Fibroblast of skin of abdomen (primary cell): ENCODE measurements around the gene PTPN13.

ENCODE experiments used
- DNase-seq: peaks from one replicate; pipeline ENCODE4 v3.0.0-alpha.2; 2013

The PTPN13 gene

DNA sequence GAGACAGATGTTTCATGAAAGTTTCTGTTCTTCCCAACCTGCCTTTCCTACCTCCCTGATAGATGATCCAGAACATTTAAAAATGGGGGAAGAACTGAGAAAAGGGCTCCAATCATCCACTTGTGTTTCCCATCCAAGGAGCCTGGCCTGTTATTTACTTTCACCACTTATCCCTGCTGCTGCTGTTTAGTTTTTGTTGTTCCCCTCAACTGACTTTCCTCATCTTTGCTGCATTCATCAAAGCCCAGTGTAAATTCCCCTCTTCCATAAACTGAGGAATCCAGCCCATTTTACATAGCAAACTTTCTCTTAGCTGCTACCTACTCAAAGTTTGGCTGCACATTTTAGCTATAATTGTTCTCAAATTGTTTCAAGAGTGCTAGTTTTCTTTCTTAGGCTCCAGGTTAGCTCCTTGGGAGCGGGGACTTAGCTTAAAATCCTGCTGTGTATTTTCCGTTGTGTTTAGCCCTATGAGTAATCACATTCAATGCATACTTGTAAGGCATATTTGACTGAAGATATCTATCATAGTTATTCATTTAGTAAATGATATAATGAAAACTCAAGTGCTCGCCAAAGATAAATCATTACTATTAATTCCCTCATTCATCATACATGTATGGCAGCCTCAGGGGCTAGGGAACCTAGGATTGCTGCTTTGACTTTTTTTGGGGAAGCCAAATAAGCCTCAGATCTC, 1.4 kb upstream of the PTPN13 start:
- peak; percentile 48 for DNase-seq

DNA sequence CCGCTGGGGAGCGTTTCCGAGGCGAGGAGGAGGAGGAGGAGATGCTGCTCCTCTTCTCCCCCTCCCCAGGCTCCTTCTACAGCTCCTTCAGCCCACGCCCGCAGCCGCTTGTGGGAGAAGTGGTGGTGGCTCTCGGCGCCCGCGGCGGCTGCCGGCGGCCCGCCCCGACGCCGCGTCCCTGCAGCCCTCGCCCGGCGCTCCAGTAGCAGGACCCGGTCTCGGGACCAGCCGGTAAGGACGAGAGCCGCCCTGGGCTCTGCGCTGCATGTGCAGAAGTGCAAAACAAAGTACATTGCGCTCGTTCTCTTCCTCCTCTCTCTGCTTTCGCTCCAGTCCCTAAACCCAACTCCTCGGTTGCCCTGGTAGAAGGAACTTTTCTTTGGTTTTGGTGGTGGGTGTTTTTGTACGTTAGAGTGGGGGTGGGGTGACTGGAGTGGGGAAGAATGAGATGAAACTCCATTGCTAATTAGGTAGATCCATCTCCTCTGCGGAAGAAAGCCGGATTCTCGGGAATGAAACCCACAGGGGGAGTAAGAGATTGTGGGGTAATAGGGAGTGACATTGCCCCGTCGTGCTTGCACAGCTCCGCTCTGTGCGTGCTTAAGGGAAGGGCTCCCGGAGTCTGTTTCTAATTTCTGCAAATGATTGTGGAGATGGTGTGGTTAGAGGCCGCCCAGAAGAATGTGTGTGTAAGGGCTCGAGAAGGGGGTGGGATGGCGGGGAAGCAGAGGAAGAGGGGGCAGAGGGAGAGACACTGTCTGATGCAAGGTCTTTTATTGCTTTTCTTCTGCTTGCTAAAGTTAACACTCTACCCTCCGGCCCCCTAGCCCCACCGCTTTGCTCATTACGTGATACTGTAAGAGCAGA, 677 bp downstream of the PTPN13 start:
- DNase-seq = peak; percentile 99

DNA sequence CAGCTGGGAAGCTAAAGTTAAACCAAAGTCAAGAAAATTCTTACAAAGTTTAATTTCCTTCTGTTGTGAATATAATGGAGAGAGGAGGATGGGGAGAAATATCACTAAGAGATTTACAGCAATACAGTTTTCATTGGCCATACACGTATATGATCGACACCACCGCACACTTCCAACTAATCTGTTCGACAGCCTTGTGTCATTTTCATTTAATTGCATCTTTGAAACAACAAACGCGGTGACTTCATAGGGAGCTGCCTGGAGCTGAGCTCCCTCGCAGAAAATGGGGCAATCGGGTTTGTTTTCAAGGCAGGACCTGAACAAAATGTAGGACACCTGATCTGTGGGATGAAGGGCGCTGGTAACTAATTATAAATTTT, 1.3 kb downstream of the PTPN13 start:
- DNase-seq = no peak

DNA sequence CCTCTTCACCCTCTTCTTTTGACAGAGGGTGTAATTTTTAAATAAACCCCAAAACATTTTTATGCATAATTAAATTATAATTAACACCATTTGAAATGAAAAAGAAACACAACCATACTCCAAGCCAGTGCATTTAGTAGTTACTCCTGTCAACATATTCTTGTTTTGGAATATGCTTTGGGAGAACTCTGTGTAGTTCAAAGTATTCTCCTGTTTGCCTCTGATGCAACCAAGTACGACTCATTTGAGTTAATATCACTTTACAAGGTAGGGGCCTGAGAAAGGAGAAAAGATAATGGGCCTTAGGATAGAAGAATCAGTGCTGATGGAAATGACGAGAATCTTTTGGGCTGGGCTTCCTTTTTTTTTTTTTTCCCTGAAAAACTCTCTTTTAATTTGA, 2.7 kb downstream of the PTPN13 start:
- DNase-seq = peak; percentile 37

DNA sequence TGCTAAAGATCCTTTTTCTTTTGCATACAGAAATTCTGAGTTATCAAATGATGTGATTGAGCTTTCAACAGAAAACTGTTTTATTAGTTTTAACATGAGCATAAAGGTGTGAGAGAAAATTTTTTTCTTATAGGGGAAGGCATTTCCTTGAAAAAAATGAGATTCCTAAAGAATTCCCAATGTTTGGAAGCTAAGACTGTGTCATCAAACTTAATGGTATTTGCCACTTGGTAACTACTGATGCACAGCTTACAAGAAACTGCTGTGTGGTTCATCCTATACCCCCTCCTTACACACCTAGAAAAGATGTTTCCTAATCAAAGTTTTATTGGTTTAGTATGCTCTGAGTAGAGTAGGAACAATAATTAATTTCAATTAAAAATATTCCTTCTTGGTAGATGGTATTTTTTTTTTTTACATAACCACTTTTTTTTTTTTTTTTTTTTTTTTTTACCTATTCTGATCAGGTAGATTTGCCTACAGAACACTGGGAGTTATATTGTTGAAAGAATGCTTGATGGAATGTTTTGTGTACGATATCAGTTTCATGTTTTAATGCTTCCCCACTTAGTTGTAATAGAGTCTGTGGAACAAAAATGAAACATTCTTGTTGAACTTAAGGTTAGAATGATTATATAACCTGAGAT, 6.0 kb downstream of the PTPN13 start:
- no peak for DNase-seq

DNA sequence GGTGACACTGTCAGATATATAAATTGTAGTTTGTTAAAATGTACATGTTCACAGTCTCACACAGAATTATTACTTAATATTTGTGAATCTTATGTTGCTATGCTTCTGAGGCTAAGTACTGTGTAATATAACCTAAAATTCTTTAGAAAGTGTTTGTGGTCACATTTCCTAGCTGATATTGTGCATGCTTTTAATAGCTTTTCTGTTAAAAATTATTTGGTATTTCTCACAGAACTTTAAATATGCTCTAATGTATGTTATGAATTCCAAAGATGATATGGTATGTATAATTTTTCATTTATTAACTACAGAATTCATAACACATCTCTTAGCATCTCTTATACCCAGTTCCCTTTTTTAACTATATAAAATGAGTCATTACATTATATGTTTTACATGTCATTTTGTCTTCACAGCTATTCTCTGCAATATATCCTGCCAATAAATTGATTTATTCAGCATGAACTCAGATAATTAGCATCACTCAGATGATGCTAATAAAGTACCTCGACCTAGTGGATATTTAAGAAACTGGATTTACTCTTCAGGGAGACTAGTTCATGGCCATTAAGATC, 9.3 kb downstream of the PTPN13 start:
- DNase-seq = peak; percentile 11

DNA sequence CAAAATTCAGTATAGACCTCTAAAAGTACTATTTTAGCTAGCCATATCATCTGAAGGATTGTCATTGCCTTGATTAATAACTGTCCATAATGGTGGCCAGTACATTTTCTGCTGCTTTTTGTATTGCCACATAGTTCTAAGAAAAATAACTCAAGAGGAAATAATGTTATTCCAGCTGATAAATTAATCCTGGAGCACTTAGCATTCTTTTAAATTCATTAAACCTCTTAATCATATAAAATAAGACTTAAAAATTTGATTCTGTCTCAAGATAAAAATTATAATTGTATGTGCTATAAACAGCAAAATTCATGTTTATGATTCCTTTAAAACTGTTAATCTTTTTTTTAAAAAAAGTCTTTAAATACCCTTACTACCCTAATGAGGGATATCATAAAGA, 12.7 kb downstream of the PTPN13 start:
- DNase-seq = no peak

DNA sequence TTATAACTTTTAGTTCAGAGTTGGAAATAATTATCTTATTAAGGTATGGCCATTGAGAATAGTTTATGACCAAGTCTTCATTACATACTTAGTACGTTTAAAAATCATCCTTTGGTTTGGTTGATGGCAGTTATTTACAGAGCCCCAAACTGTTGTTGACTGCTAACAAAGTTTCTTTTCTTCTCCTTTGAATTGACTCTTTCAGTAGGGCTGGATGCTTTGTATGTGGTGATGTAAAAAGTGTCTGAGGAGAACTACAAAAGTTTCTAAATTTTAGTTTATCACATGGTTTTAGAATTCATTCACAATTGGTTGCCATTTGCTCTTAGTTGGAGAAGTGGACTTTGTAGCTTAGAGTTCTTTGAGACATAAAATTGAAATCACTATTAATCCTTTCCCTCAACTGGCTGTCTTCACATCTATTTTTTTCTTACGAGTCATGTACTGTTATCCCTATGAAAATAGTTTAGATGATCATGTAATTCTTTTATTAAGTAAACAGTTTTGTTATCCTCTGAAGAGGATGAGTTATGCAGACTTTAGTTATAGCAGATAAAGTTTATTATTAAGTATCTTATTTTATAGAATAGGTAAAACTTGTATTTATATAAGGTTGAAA, 14.8 kb downstream of the PTPN13 start:
- no peak for DNase-seq

DNA sequence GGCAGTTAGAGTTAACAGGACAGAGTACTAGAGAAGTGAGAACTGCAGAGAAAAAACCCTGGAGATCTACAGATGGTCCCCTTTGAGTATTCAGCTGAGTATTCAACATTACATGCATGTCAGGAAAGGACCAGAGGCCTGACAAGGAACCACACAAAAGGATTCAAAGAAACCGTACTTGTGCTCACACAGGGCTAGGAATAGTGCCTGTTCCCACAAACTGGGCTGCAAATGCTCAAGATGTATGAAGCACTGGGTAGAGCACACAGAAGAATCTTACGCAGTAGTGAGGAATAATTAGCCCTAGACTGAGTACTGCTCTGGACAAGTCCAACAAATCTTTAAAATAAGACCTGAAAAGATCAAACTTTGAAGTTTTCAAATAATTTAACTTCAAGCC, 17.6 kb downstream of the PTPN13 start:
- DNase-seq = no peak

DNA sequence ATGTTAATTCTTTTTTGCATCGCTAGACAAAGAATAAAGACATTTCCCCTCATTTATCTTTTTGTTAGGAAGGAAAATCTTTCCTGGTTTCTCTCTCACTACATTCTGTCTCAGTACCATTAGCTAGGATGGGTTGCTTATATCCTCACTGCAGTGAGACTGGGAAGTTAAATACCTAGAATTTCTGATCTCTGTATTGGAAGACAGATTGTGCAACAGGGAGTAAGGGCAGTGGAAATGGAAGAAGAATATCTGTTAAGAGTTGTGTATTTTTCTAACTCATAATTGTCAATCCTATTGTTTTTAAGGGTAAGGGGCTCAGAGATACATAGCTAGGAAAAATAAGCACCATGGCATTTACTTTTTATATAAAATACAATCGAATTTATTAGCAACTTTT, 19.6 kb downstream of the PTPN13 start:
- DNase-seq = no peak

DNA sequence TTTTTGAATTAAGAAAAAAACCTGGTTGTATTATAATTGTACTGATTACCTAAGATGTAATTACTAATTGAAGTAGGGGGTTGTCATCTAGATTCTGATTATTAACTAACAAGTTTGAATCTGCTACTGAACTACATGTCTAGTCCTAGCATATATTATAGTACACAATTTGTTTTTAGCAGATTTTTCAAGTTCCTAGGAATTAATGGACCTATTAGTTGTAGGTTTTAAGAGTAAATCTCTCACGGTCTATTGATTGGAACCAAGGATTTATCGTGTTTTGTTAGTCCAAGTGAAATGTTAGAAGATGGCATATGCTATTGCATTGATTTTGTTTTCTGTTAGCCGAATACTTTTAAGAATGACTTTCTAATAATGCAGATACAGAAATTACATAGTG, 20.8 kb downstream of the PTPN13 start:
- DNase-seq = no peak

DNA sequence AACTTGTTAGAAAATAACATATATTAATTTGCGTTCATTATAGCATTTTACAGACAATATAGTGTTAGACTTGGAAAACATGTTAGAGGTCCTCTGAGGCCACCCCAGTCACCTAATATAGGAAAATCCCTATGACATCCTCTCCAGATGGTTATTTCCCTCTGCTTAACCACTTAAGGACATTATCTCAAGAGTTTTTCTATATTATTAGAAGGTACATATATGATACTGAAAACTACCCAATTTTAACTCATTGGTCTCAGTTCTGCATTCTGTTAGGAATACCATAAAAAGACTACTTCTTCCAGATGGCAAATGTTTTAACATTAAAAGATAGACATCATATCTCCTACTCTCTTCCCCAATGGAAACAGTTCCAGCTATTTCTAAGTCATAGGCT, 21.4 kb downstream of the PTPN13 start:
- no peak for DNase-seq

DNA sequence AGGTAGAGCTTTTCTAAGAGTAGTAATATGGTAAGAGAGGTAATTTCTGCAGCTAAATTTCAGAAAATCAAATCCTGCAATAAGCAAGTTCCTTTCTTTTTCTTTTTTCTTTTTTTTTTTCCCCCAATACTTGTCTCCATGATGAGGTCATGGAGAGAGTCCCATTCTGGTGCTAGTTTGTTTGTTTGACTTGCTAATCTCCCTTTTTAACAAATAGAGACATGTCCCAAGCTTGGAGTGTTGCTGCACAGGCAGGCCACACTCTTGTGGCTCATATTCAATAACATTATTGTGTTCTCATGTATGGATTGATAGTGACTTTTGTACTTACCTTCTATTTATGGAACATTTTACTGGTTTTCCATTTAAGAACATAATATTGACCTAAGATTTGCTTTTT, 25.5 kb downstream of the PTPN13 start:
- no peak for DNase-seq

DNA sequence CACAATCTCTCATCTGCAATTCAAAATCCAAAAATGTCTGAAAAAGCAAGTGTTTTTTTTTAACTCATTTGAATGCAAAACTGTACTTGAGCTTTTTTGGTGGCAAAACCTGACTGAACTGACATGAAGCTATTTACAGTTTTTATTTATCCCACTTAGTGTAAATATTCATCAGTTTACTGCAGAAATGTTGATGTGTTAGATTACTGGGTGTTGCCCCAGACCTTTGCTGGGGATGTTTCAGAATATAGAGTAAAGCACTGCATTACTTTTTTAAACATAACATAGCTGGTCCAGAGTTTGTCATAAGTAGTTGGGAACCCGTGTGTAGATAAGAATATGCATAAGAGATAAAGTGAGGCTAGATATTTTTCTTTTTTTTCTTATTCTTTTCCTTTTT, 27.3 kb downstream of the PTPN13 start:
- DNase-seq = no peak

DNA sequence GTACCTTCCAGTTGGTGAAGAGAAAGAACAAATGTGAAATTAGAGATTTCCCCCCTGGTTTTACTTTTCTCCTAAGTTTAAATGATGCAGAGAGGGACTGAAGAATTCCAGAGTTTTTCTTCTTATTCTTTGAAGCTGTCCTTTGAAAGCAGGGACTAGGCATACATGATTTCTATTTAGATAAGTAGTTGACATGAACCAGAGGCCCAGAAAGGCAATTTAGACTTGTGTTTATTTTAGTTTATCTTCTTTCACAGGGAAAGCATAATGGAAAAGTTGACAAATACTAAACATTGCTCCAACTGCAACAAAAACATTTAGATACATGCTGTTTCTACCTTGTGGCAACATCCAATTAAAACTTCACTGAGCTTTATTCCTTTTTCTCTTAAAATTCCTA, 32.0 kb downstream of the PTPN13 start:
- DNase-seq = no peak

DNA sequence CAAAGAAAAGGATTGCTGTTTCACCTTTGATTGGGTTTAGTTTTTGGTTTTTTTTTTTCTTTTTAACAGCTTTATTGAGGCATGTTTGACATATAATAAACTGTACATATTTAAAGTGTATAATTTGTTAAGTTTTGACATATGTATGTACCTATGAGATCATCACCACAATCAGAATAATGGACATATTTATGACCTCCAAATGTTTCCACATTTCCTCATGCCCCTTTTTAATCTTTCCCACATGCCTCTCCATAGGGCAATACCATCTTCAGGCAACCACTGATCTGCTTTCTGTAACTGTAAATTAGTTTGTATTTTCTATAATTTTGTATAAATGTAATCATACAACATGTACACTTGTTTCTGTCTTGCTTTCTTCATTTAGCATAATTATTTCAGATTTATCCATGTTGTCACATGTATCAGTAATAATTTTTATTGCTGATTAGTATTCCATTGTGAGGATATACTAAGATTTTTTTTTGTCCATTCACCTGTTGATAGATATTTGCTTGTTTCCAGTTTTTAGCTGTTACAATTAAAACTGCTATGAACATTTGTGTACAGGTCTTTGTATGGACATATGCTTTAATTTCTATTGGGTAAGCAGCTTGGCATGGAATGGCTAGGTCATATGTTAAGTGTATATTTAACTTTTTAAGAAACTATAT, 33.5 kb downstream of the PTPN13 start:
- DNase-seq = no peak

DNA sequence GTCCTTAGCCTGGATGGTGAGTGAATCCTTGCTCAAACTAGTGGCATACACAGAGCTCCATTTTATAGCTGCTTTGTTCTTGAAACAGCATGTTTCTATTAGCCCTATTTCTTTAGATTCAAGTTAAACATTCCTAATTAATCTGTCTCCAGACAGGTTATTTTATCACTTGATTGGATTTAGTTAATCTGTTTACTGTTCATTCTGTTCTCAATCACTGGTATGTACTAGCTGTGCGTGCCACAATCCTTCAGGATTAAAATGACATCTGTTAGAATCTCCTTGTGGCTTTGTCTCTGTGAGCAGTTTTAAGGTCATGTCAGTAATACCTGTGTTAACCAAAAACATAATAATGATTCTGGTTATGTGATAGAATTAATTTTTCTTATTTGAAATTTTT, 36.5 kb downstream of the PTPN13 start:
- no peak for DNase-seq

DNA sequence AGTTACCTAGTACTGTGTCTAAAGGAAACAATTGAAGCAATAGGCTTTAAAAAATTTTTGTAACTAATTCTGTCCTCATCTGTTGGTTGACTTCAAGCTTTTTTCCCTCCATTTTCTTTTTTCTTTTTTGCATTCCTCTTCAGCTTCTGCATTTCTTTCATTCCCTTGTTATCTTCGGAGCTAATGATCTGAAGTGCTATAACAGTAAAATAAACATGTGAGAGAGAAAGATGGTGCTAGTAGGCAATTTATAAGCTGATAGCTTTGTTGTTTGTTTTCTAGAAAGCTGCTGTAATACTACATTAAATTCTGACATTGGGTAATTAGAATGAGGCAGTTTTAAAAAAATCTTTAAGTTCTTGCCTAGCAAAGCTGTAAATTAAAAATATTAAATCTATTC, 37.1 kb downstream of the PTPN13 start:
- no peak for DNase-seq

DNA sequence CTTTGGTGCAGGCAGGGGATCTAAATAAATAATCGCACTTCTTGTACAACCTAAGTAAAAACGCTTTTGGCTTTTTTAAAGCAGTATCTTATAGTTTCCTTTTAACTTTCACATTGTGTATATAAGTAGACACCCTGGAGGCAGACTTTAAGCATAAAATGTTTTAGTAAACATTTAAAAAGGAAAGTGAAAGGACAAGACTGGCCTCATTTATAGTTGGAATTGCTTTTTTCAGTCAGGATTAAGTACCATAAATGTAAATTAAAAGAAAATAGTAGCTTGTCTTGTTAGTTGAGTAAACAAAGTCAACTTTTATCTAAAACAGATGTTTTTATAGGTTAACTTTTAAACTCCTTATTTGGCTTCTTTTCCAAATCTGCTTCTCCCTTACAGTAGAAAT, 39.7 kb downstream of the PTPN13 start:
- DNase-seq = no peak

DNA sequence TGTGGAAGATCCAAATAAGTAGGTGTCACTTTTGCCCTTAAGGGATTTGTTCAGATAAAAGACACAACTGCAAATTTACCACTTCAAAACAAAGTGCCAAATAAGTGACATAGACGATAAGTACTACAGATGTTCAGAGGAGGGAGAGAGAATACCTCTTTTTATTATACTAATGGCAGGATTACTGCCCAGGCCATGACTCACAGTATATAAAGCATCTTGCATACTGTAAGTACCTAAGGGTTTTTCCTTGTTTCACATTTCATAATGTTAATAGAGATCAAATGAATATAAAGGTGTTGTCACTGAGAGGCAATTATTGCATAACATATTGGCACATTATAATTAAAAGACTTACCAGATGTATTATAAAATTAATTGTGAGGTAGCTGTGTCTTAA, 46.4 kb downstream of the PTPN13 start:
- peak; percentile 32 for DNase-seq

DNA sequence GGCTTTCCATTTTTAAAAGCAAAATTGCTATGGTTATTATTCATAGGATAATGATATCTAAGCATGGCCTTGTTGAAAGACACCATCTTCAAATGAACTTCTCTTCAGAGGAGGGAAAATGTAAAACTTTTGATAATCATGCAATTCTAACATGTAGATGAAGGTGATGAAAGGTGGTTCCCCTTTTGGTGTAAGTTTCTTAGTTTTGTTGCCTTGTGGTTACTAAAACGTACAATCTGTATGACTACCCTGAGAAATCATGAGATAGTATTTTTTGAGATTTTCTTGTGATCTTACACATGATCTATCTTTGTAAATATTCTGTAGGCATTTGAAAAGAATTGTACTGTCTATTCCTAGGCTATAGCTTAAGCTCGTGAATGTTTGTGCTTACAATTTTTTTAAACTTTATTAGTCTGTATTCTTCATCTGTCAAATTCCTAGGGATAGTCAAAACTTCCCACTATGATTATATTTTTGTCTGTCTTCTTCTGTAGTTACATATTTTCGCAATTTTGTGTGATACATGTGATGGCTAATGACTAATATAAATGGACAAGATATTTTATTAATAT, 47.5 kb downstream of the PTPN13 start:
- DNase-seq = no peak

DNA sequence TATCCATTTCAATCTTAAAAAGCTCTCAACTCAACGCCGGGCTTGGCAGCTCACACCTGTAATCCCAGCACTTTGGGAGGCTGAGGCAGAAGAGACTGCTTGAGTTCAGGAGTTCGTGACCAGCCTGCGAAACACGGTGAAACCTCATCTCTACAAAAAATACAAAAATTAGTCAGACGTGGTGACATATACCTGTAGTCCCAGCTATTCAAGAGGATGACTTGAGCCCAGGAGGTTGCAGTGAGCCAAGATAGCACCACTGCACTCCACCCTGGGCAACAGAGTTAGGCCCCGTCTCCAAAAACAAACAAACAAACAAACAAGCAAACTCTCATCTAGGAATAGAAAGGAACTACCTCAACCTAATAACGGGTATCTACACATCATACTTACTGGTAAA, 50.8 kb downstream of the PTPN13 start:
- no peak for DNase-seq
